ENCODE data around the gene EN2.

DNA sequence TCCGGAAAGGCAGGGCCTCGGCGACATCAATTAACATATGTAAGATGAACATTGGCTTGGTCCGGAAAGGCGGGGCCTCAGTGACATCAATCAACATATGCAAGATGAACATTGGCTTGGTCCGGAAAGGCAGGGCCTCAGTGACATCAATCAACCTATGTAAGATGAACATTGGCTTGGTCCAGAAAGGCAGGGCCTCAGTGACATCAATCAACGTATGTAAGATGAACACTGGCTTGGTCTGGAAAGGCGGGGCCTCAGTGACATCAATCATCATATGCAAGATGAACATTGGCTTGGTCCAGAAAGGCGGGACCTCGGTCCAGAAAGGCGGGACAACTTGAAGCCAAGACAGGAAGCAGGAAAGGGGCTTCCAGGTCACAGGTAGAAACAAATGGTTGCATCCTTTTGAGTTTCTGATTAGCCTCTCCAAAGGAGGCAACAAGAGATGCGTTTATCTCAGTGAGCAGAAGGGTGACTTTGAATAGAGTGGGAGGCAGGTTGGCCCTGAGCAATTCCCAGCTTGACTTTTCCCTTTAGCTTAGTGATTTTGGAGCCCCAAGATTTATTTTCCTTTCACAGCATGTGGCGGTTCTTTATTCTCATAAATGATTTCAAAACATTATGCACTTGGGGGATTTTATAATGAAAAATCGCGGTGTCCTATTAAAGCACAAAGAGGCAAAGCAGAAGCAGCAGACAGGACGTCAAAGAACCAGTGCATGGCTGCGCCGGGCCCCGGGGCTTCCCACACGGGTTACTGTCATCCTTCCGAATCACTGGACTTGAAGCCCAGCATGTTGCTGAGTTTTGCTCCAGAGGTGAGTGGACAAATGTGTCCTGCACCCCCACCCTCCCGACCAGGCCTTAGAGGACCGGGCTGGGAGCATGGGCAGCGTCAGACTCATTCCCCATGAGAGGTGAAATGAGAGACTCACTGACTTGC is 43.1 kb upstream of the EN2 start:
- TF ChIP-seq, protein P1, sequence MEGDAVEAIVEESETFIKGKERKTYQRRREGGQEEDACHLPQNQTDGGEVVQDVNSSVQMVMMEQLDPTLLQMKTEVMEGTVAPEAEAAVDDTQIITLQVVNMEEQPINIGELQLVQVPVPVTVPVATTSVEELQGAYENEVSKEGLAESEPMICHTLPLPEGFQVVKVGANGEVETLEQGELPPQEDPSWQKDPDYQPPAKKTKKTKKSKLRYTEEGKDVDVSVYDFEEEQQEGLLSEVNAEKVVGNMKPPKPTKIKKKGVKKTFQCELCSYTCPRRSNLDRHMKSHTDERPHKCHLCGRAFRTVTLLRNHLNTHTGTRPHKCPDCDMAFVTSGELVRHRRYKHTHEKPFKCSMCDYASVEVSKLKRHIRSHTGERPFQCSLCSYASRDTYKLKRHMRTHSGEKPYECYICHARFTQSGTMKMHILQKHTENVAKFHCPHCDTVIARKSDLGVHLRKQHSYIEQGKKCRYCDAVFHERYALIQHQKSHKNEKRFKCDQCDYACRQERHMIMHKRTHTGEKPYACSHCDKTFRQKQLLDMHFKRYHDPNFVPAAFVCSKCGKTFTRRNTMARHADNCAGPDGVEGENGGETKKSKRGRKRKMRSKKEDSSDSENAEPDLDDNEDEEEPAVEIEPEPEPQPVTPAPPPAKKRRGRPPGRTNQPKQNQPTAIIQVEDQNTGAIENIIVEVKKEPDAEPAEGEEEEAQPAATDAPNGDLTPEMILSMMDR (IDR thresholded peaks at IDR 0.05): no peak
- TF ChIP-seq POLR2A (IDR thresholded peaks at IDR 0.05) (no peak), POLR2AphosphoS5 (IDR thresholded peaks at IDR 0.05) (no peak)

All from gastroesophageal sphincter (tissue), 3 donors.